ENCODE results near the gene TAF8. TPM values are rescaled to one million over a fixed set of nuclear protein-coding genes. Genes with fewer than 3 reads are reported as not detected.

The TAF8 gene
- total RNA-seq, 1 donor from 2014 or later, result 35.1 TPM

- TF ChIP-seq, protein P1, sequence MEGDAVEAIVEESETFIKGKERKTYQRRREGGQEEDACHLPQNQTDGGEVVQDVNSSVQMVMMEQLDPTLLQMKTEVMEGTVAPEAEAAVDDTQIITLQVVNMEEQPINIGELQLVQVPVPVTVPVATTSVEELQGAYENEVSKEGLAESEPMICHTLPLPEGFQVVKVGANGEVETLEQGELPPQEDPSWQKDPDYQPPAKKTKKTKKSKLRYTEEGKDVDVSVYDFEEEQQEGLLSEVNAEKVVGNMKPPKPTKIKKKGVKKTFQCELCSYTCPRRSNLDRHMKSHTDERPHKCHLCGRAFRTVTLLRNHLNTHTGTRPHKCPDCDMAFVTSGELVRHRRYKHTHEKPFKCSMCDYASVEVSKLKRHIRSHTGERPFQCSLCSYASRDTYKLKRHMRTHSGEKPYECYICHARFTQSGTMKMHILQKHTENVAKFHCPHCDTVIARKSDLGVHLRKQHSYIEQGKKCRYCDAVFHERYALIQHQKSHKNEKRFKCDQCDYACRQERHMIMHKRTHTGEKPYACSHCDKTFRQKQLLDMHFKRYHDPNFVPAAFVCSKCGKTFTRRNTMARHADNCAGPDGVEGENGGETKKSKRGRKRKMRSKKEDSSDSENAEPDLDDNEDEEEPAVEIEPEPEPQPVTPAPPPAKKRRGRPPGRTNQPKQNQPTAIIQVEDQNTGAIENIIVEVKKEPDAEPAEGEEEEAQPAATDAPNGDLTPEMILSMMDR (IDR thresholded peaks at IDR 0.05), result no peak
- peaks cover 24% of the 10 kb centered on the region for H3K4me1 ChIP-seq
- H3K27ac ChIP-seq, result peak overlapping the region; percentile 46
- DNase-seq (no peak), ATAC-seq (peak; percentile 6 to 67)
- no peaks in the 10 kb centered on the region for H3K36me3 ChIP-seq
- H3K27me3 ChIP-seq (ENCODE audit: low read depth), result no peaks in the 10 kb centered on the region
- intact Hi-C loops (cut with DNase I), result no loop called here
- no peaks in the 10 kb centered on the region for H3K9me3 ChIP-seq
- H3K4me3 ChIP-seq, result no peak overlapping the region
Measured at GRCh38 chr6:42136508-42137193, 86.3 kb downstream of the TAF8 start.

Other genes with a start within 250 kb of the TAF8 start
- gene USP49, start 155.1 kb upstream of the TAF8 start, total RNA-seq, result 3.9 TPM
- 12.6 TPM for gene MED20, start 129.4 kb upstream of the TAF8 start, total RNA-seq
- gene BYSL, start 129.0 kb upstream of the TAF8 start, total RNA-seq, result 8.9 TPM
- gene CCND3, start 108.7 kb upstream of the TAF8 start, total RNA-seq, result 182 TPM
- 13.5 TPM for gene C6orf132, start 92.1 kb downstream of the TAF8 start, total RNA-seq
- not detected for gene GUCA1A, start 122.8 kb downstream of the TAF8 start, total RNA-seq
- 0.80 TPM for gene GUCA1B, start 144.4 kb downstream of the TAF8 start, total RNA-seq
- 23.6 TPM for gene MRPS10, start 167.3 kb downstream of the TAF8 start, total RNA-seq

Data from lower lobe of right lung (tissue), 2 donors.